Mucosa of gallbladder (tissue), 1 donor: ENCODE measurements around the gene DSPP. TPM values are rescaled to one million over a fixed set of nuclear protein-coding genes. Genes with fewer than 3 reads are reported as not detected.

Experiments used
- DNase-seq: peaks from one replicate; pipeline ENCODE4 v3.0.0-alpha.2; 2020; ENCODE audit warnings: low spot score
- total RNA-seq: library from RNA; stranded (reverse); gene quantifications from one replicate; pipeline ENCODE4 v1.2.1, GENCODE V29; 2021
- donor health status: DM: no; HTN: no; CAD: no.

DSPP gene
- total RNA-seq, 1 donor from 2014 or later: not detected

DNA sequence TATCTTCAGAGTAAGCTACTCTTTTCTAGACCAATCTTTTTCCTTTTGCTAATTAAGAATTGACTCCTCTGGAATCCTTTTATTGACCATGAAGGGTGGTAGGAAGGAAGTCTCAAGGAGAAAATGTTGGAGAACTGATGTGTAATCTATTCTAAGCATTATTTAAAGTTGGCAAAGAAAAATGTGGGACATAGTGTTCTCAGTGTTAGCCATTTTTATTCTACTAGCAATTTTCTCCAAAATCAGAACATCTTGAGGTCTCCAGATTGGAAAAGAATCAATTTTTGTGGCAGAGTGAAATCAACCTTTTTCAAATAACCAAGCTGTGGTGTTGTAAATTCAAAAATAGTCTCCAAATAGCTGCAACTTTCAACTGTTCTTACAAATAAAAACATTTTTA, 23.3 kb downstream of the DSPP start:
- DNase-seq: no peak

- no peak for DNase-seq
These were observed 24.1 kb downstream of the DSPP start for GRCh38 chr4:87632469-87632868.

DNA sequence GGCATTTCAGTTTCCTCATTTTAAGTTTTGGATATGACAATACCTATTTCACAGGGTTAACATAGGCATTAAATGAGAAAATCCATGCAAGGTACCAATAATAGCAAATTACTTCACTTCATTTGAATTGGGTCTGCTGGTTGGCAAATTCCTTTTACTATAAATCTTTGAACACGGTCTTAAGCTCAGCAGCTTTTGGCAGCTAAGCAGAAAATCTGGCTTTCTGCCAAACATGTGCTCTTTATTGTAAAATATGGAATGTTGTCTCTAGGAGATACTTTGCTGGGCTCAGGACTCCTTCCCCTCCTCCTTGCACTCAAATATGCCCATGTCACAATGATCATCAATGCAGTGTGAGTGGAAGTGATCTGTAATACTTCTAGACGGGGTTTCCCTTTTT, 24.9 kb downstream of the DSPP start:
- no peak for DNase-seq

- no peak for DNase-seq
These were observed 36.0 kb downstream of the DSPP start for GRCh38 chr4:87644286-87644685.

DNA sequence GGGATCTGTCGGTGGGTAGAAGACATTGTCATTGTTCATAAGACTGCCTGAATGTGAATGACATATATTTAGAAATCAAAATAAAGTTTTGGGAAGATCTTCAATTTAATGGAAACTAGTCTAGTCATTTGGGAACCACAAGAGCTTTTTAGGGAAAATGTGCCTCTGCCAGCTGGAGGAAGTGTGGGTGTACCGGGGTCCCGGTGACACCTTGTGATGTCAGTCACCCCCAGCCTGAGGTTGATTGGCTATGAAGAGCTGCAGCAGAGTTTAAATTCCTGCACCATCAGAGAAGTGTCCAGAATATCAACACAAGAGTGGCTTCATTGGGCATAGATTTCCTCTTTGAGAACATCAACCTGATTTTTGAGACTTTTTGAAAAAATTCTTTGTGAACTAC, 41.7 kb downstream of the DSPP start, which contains the start of gene DMP1:
DMP1 (plus strand) TSS at position 301 of the 400 bp plus-strand sequence. CDS start 6,213 bp downstream, outside the sequence.
- DNase-seq: no peak

DNA sequence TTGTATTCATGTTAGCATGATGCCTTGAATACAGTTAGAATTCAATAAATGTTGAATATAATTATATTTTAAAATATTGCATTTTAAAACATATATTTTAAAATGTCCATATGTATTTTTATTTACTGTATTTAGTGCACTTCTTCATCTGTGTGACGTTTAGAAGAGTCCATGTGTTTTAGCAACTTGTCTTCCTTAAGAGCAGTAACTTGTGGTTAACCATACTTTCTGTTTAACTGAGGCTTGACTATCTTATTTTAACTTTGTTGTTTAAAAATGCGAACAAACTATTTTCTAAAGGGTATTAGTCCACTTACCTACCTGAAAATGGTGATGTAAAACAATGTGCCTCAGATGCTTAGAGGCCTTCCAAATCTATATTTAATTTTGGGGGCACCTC, 42.6 kb downstream of the DSPP start:
- no peak for DNase-seq

DNA sequence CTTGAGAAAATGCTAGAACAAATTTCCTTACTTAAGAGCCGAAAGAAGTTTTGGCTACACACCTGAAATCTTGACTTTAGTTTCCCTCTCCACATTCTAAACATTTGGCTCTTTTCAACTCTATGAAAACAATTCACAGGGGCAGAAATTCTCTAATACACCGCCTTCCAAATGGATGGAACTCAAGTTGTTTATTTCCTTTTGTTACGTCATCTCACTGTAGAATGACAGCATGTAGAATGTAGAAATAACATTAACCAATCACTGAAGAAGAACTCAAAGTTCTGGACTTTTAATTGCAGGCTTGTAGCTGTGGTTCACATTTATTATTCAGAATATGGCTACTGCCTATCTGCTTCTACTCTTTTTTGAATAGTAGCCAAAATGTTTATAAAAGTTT, 43.6 kb downstream of the DSPP start:
- DNase-seq: no peak

DNA sequence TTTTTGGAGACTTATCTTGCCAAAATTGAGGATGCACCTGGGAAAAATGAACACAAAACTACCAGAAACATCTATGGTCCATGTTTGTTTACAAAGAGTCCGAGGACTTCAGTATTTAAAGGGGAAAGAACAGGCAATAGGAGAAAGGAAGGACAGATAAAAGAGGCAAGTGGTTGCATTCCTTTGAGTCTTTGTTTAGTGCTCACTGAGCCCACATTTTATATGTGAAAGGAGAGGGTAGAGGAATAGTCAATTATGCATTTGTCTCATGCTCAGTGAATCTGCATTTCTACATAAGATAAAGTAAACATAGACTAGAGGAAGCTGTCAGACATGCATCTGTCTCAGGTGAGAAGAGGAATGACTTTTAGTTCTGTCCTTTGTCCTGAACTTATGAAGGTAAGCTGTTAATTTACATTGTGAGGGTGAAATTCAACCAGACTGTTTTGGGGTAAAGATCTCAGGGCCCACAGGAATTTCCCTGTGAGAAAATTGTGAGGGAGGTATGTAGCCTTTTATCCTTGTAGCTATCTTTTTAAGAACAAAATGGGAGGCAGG, 46.2 kb downstream of the DSPP start:
- no peak for DNase-seq

- no peak for DNase-seq
These were observed 49.2 kb downstream of the DSPP start for GRCh38 chr4:87657525-87657924.

DNA sequence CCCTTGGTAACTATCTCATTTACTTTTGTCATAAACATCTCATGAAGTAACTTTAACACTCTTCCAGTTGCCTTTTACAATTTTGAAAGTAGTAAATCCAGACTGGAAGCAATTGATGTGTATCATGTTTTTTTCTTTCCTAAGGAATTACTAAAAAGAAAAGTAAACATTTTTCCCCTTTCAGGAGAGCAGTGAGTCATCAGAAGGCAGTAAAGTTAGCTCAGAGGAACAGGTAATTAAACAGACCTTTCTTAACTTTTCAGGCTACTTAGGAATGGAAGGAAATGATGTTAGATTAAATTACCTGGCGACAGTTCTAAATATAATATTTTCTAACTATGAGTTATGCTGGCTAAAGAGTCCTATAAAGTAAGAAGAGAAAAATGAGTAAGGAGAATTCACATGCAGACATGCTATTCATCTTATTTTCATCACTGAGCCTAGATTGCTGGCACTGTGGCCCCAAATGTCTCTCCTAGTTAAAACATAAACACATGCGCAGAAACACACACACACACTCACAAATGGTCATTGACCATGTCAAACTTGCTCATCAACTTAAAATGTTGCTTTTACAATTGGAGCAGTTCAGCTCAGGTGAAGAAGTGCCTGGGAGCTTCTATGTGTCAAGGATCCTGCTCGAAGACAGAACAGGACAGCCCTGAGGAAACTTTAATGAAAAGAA, 51.1 kb downstream of the DSPP start:
- DNase-seq: no peak

GRCh38 chr4:87662871-87663270, 54.5 kb downstream of the DSPP start:
- no peak for DNase-seq

Other genes starting within 250 kb of the DSPP start
- 264 TPM for gene HSD17B11, start 217.3 kb upstream of the DSPP start, total RNA-seq
- 56.9 TPM for gene NUDT9, start 186.0 kb upstream of the DSPP start, total RNA-seq
- gene SPARCL1, start 79.2 kb upstream of the DSPP start, total RNA-seq: 539 TPM
- not detected for gene DMP1, start 41.8 kb downstream of the DSPP start, total RNA-seq
- gene IBSP, start 191.0 kb downstream of the DSPP start, total RNA-seq: 2.1 TPM
- gene MEPE, start 224.4 kb downstream of the DSPP start, total RNA-seq: not detected